Testis (tissue), 2 donors: ENCODE measurements around the gene L3HYPDH.

ENCODE experiments used
- POLR2A ChIP-seq: fragments of 450-650 bp; IDR thresholded peaks from one replicate; pipeline ENCODE4 v1.6.1; 2017; ENCODE audit warnings: antibody characterized with exemption, mild to moderate bottlenecking, moderate library complexity
- TF ChIP-seq, protein P1 (sequence below), 3 experiments: fragments of 450-650 bp in 2 of 3; fragments of 200-600 bp in 1 of 3; sonication (generic) in 1 of 3; IDR thresholded peaks; one replicate each; pipeline ENCODE4 v1.5.1; 2016 to 2019; ENCODE audit warnings: antibody characterized with exemption in 3 of 3, mild to moderate bottlenecking in 2 of 3, moderate library complexity in 1 of 3

DNA sequence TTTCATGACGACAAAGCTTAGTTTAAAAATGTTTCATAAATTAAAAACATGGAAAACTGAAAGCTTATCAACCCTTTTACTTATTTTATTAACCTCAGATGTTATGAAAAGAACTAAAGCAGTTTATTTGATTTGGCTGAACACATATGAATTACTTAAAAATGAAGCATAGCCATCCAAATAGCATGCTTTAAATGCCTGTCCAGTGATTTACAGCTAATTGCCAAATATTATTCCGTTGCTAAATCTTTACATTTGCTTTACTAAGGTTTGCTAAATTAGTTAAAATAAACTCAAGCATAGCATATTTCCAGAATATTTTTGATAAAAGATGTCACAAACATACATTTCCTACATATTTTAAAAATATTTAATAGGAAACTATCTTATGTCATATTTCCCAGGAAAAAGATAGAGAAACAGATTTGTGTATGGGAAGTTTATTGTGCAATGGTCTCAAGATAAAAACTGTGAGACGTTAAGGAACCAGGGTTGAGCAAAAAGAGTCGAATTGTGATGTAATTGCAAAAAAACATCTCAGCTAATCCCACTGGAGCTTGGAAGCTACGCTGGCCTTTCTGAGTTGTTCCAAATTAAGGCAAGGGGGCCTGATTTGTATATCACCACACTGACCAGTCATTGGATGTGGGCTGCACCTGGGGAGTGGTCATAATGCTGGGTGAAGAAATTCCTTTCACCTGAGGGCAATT, 44.8 kb downstream of the L3HYPDH start:
- TF ChIP-seq, protein P1, sequence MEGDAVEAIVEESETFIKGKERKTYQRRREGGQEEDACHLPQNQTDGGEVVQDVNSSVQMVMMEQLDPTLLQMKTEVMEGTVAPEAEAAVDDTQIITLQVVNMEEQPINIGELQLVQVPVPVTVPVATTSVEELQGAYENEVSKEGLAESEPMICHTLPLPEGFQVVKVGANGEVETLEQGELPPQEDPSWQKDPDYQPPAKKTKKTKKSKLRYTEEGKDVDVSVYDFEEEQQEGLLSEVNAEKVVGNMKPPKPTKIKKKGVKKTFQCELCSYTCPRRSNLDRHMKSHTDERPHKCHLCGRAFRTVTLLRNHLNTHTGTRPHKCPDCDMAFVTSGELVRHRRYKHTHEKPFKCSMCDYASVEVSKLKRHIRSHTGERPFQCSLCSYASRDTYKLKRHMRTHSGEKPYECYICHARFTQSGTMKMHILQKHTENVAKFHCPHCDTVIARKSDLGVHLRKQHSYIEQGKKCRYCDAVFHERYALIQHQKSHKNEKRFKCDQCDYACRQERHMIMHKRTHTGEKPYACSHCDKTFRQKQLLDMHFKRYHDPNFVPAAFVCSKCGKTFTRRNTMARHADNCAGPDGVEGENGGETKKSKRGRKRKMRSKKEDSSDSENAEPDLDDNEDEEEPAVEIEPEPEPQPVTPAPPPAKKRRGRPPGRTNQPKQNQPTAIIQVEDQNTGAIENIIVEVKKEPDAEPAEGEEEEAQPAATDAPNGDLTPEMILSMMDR (IDR thresholded peaks at IDR 0.05): no peak
- no peak for TF ChIP-seq POLR2A
